DOHH2 (cell line): ENCODE data around the gene FBXO34.

Experiments
- EZH2phosphoT487 ChIP-seq: fragments of 200-600 bp; sonication (generic); IDR thresholded peaks from 2 replicates; pipeline ENCODE4 v1.6.1; 2017; ENCODE audit warnings: borderline replicate concordance, mild to moderate bottlenecking, antibody characterized with exemption, low read length, moderate library complexity, mixed read lengths
- TF ChIP-seq, protein P1 (sequence below): fragments of 200-600 bp; sonication (generic); IDR thresholded peaks from one replicate; pipeline ENCODE4 v1.5.1; 2014; ENCODE audit warnings: antibody characterized with exemption, mild to moderate bottlenecking, low read depth, low read length; ENCODE audit not compliant: poor library complexity, severe bottlenecking

DNA sequence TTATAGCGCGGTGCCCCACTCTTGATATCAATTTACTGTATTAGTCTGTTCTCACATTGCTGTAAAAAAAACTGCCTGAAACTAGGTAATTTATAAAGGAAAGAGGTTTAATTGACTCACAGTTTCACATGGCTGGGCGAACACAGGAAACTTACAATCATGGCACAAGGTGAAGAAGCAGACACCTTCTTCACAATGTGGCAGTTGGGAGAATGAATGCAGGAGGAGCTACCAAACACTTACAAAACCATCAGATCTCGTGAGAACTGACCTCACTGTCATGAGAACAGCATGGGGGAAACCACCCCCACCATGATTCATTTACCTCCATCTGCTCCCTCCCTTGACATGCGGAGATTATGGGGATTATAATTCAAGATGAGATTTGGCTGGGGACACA, 42.3 kb downstream of the FBXO34 start:
- no peak for TF ChIP-seq EZH2phosphoT487
- TF ChIP-seq, protein P1, sequence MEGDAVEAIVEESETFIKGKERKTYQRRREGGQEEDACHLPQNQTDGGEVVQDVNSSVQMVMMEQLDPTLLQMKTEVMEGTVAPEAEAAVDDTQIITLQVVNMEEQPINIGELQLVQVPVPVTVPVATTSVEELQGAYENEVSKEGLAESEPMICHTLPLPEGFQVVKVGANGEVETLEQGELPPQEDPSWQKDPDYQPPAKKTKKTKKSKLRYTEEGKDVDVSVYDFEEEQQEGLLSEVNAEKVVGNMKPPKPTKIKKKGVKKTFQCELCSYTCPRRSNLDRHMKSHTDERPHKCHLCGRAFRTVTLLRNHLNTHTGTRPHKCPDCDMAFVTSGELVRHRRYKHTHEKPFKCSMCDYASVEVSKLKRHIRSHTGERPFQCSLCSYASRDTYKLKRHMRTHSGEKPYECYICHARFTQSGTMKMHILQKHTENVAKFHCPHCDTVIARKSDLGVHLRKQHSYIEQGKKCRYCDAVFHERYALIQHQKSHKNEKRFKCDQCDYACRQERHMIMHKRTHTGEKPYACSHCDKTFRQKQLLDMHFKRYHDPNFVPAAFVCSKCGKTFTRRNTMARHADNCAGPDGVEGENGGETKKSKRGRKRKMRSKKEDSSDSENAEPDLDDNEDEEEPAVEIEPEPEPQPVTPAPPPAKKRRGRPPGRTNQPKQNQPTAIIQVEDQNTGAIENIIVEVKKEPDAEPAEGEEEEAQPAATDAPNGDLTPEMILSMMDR = no peak
